Stimulated activated naive CD4-positive, alpha-beta T cell (primary cell): ENCODE results near the gene IGSF6.
"Not testable (repeated sequence)": the region's sequence is repeated elsewhere in the genome, so short reads cannot be mapped to it uniquely, and the experiment has no call there.

Source experiments
- DNase-seq, 6 experiments: peaks; one replicate each; lab custom pipeline; 2025; lab: John Stamatoyannopoulos, UW

Gene IGSF6

GRCh38 chr16:21652453-21652852 lies at the start of gene IGSF6:
Gene IGSF6 (minus strand): TSS chr16:21652608. CDS start chr16:21652598, 10 bp downstream.
- DNase-seq, result no peak

- no peak for DNase-seq
These were observed 48.9 kb upstream of the IGSF6 start for GRCh38 chr16:21701271-21701670.

GRCh38 chr16:21698169-21699032 lies 46.0 kb upstream of the IGSF6 start:
- no peak for DNase-seq

- no peak for DNase-seq
These were observed 44.6 kb upstream of the IGSF6 start for GRCh38 chr16:21697032-21697431.

- no peak for DNase-seq
These were observed 42.2 kb upstream of the IGSF6 start for GRCh38 chr16:21694609-21695008.

GRCh38 chr16:21690967-21691366 lies 38.6 kb upstream of the IGSF6 start:
- DNase-seq, result not testable (repeated sequence)

GRCh38 chr16:21689107-21689506 lies 36.7 kb upstream of the IGSF6 start:
- no peak for DNase-seq

GRCh38 chr16:21685034-21685455 lies 32.6 kb upstream of the IGSF6 start:
- no peak for DNase-seq

- peak in 1 of 6 experiments; percentile 3 for DNase-seq
These were observed 31.8 kb upstream of the IGSF6 start for GRCh38 chr16:21684199-21684598.

- no peak for DNase-seq
These were observed 30.8 kb upstream of the IGSF6 start for GRCh38 chr16:21683184-21683583.

GRCh38 chr16:21680714-21681113 lies 28.3 kb upstream of the IGSF6 start:
- DNase-seq, result not testable (repeated sequence)

GRCh38 chr16:21674456-21674855 lies 22.0 kb upstream of the IGSF6 start:
- not testable (repeated sequence) for DNase-seq

- no peak for DNase-seq
These were observed 21.1 kb upstream of the IGSF6 start for GRCh38 chr16:21673469-21673868.

- no peak for DNase-seq
These were observed 15.2 kb upstream of the IGSF6 start for GRCh38 chr16:21667575-21667974.

- no peak for DNase-seq
These were observed 14.4 kb upstream of the IGSF6 start for GRCh38 chr16:21666772-21667171.

- DNase-seq, result no peak
These were observed 12.5 kb upstream of the IGSF6 start for GRCh38 chr16:21664801-21665492.

- DNase-seq, result peak; percentile 3 to 32 (median 16)
These were observed 11.7 kb upstream of the IGSF6 start, which contains the start of gene OTOA for GRCh38 chr16:21663889-21664647. Gene OTOA (plus strand): TSS chr16:21663968. CDS start chr16:21678515, 14,547 bp downstream.

- no peak for DNase-seq
These were observed 6.7 kb upstream of the IGSF6 start for GRCh38 chr16:21659124-21659523.

GRCh38 chr16:21656795-21657768 lies 4.7 kb upstream of the IGSF6 start:
- DNase-seq, result peak in 5 of 6 experiments; percentile 2 to 75 (median 33)

GRCh38 chr16:21654881-21655280 lies 2.5 kb upstream of the IGSF6 start:
- DNase-seq, result no peak

GRCh38 chr16:21654466-21654865 lies 2.1 kb upstream of the IGSF6 start:
- DNase-seq, result no peak
